Tibial nerve (tissue), 4 donors: Measurements from ENCODE around the gene FARSB.

Experiments used
- CTCF ChIP-seq, 5 experiments: fragments of 200-600 bp in 3 of 5; fragments of 450-650 bp in 2 of 5; sonication (generic) in 3 of 5; IDR thresholded peaks; one replicate each; pipeline ENCODE4 v1.5.1; 2016 to 2019; ENCODE audit warnings: antibody characterized with exemption in 5 of 5, mild to moderate bottlenecking in 3 of 5, moderate library complexity in 2 of 5
- EP300 ChIP-seq, 2 donors: sonication (generic); formaldehyde crosslinking; IDR thresholded peaks; one replicate each; pipeline ENCODE4 v1.6.1; 2017; ENCODE audit warnings: antibody characterized with exemption in 2 of 2, mild to moderate bottlenecking in 1 of 2
- POLR2A ChIP-seq, 2 donors: fragments of 450-650 bp; IDR thresholded peaks; one replicate each; pipeline ENCODE4 v1.6.1; 2017; ENCODE audit warnings: antibody characterized with exemption in 2 of 2, mild to moderate bottlenecking in 2 of 2, moderate library complexity in 2 of 2

- TF ChIP-seq CTCF (IDR thresholded peaks at IDR 0.05), result peak; percentile 79 to 98 (median 91)
- TF ChIP-seq POLR2A (IDR thresholded peaks at IDR 0.05), result no peak
- TF ChIP-seq EP300 (IDR thresholded peaks at IDR 0.05), result peak in 1 of 2 donors; percentile 10
These were observed 34.8 kb upstream of the FARSB start for GRCh38 chr2:222690564-222691200.
